Keratinocyte (primary cell): Measurements from ENCODE around the gene CCDC86. TPM values are rescaled to one million over a fixed set of nuclear protein-coding genes. Genes with fewer than 3 reads are reported as not detected.

Experiments used
- DNase-seq: peaks from one replicate; pipeline ENCODE4 v3.0.0-alpha.2; 2011; ENCODE audit warnings: low read depth, missing footprints, low spot score
- FAIRE-seq: peaks from 2 replicates; lab custom pipeline; 2011; peaks lifted over from hg19 to GRCh38; lab: Jason Lieb, UNC
- H2AFZ ChIP-seq: 2 replicates; pipeline ENCODE4 v1.6.0; 2012; ENCODE audit warnings: low read length, control low read depth, inconsistent platforms; ENCODE audit not compliant: control insufficient read depth
- H3K27ac ChIP-seq: 2 replicates; pipeline ENCODE4 v1.5.1; 2011; ENCODE audit warnings: low read length; ENCODE audit not compliant: control insufficient read depth, insufficient read depth
- H3K27me3 ChIP-seq: 3 replicates; pipeline ENCODE4 v1.6.0; 2011; ENCODE audit warnings: low read length; ENCODE audit not compliant: control insufficient read depth, insufficient read depth; ENCODE audit errors: extremely low read depth
- H3K36me3 ChIP-seq, 2 experiments: 2 replicates in 1 of 2; 3 replicates in 1 of 2; pipeline ENCODE4 v1.5.1; 2011; ENCODE audit warnings: low read length in 2 of 2, mild to moderate bottlenecking in 1 of 2; ENCODE audit not compliant: control insufficient read depth in 2 of 2, insufficient read depth in 2 of 2; ENCODE audit errors: extremely low read depth in 1 of 2
- H3K4me1 ChIP-seq: 3 replicates; pipeline ENCODE4 v1.5.1; 2011; ENCODE audit warnings: low read length; ENCODE audit not compliant: control insufficient read depth, insufficient read depth; ENCODE audit errors: extremely low read depth
- H3K4me2 ChIP-seq: 3 replicates; pipeline ENCODE4 v1.6.0; 2011; ENCODE audit warnings: low read depth, low read length; ENCODE audit not compliant: control insufficient read depth, insufficient read depth; ENCODE audit errors: extremely low read depth
- H3K4me3 ChIP-seq, 3 experiments: fragments of 200-600 bp in 1 of 3; sonication (generic) in 1 of 3; 2 replicates in 2 of 3; 3 replicates in 1 of 3; pipeline ENCODE4 v1.5.1; 2011 to 2016; ENCODE audit warnings: low read length in 3 of 3, mild to moderate bottlenecking in 3 of 3, control low read depth in 2 of 3, inconsistent platforms in 1 of 3, low read depth in 1 of 3, mixed read lengths in 1 of 3, mixed run types in 1 of 3, moderate library complexity in 1 of 3; ENCODE audit not compliant: control insufficient read depth in 2 of 3, insufficient read depth in 2 of 3; ENCODE audit errors: extremely low read depth in 1 of 3
- H3K79me2 ChIP-seq: 2 replicates; pipeline ENCODE4 v1.6.0; 2012; ENCODE audit warnings: low read length; ENCODE audit not compliant: control insufficient read depth, insufficient read depth
- H3K9ac ChIP-seq: 3 replicates; pipeline ENCODE4 v1.6.0; 2011; ENCODE audit warnings: low read length; ENCODE audit not compliant: control insufficient read depth, insufficient read depth; ENCODE audit errors: extremely low read depth
- H3K9me1 ChIP-seq: 3 replicates; pipeline ENCODE4 v1.6.0; 2011; ENCODE audit warnings: low read length; ENCODE audit not compliant: control insufficient read depth, insufficient read depth; ENCODE audit errors: extremely low read depth
- H3K9me3 ChIP-seq: 2 replicates; pipeline ENCODE4 v1.5.1; 2012; ENCODE audit warnings: low read depth, low read length; ENCODE audit not compliant: control insufficient read depth
- H4K20me1 ChIP-seq: 3 replicates; pipeline ENCODE4 v1.6.0; 2011; ENCODE audit warnings: low read length; ENCODE audit not compliant: control insufficient read depth, insufficient read depth; ENCODE audit errors: extremely low read depth
- EZH2 ChIP-seq: IDR thresholded peaks from one replicate; pipeline ENCODE4 v1.6.1; 2012; ENCODE audit warnings: inconsistent platforms, mild to moderate bottlenecking, low read length, moderate library complexity
- dilution Hi-C: fragments of 300-500 bp; cut with MboI; formaldehyde crosslinking; loops from one replicate; pipeline ENCODE4 v1.7.0; 2020; ENCODE audit warnings: low sequenced_read_pairs; ENCODE audit not compliant: extremely low pct_ligation_motif_present
- polyA plus RNA-seq, 5 experiments: library from polyadenylated mRNA; depleted of rRNA in 3 of 5; stranded (reverse) in 3 of 5; stranded (forward) in 1 of 5; unstranded in 1 of 5; fragments of >200 nt; gene quantifications; 1 replicate in 1 of 5; 2 replicates in 3 of 5; 3 replicates in 1 of 5; pipeline versions ENCODE4 v1.2.1 to v1.2.3, GENCODE V29; 2011 to 2012; ENCODE audit warnings: missing spikeins in 2 of 5, low read depth in 1 of 5, low replicate concordance in 1 of 5
- TF ChIP-seq, protein P1 (sequence below), 3 experiments: IDR thresholded peaks in 1 of 3; conservative IDR thresholded peaks in 1 of 3; optimal IDR thresholded peaks in 1 of 3; 2 replicates in 2 of 3; 3 replicates in 1 of 3; pipeline versions ENCODE3 to v1.5.1; 2011; ENCODE audit warnings: low read length in 3 of 3, mild to moderate bottlenecking in 3 of 3, moderate library complexity in 2 of 3, control low read depth in 1 of 3, inconsistent platforms in 1 of 3; ENCODE audit not compliant: insufficient read depth in 2 of 3; ENCODE audit errors: extremely low read depth in 1 of 3

Gene CCDC86
- polyA plus RNA-seq, 1 donor (not counting 4 experiments of a cell fraction or from before 2014, with no cell fraction given): 29.3 TPM

DNA sequence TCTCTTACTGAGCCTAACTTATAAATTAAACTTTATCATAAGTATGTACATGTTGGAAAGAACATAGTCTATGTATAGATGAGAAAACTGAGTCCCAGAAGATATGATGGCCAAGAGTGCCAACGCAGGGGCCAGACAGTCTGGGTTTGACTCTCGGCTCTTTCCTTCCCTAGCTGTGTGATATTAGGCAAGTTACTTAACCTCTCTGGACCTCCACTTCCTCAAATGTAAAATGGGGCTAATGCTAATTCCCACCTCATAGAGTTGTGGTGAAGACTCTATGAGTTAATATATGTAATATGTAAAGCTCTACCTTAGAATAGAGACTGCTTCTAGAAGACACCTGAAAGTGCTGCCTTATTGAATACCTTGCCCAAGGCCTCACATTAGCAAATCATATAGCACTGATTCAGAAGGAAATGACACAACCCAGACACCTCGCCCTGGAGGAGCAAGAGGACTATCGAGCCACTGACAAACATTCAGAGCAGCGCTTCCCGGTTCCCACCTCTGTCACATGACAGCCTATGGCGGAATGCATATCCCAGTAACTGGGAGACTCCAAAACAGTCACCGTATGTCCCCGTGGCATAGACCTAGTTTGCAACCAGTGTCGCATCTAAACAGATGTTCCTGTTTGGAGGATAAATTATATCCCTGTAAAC lies 11.3 kb upstream of the CCDC86 start:
- no peaks in the 10 kb centered on the region for H4K20me1 ChIP-seq
- H3K9me1 ChIP-seq: no peaks in the 10 kb centered on the region
- peak overlapping the region; percentile 66 for H3K27ac ChIP-seq
- H3K9me3 ChIP-seq: no peaks in the 10 kb centered on the region
- FAIRE-seq (no peak), DNase-seq (no peak)
- peak overlapping the region; percentile 80 for H3K4me2 ChIP-seq
- H3K4me3 ChIP-seq: peak overlapping the region; percentile 15 to 63 (median 51)
- no peak for TF ChIP-seq EZH2
- peaks cover 26% of the 10 kb centered on the region for H3K4me1 ChIP-seq
- no peaks in the 10 kb centered on the region for H3K79me2 ChIP-seq
- dilution Hi-C loops: no loop called here
- peak overlapping the region; percentile 38 for H3K9ac ChIP-seq
- peak overlapping the region; percentile 81 for H2AFZ ChIP-seq
- H3K27me3 ChIP-seq: no peaks in the 10 kb centered on the region
- no peaks in the 10 kb centered on the region for H3K36me3 ChIP-seq

DNA sequence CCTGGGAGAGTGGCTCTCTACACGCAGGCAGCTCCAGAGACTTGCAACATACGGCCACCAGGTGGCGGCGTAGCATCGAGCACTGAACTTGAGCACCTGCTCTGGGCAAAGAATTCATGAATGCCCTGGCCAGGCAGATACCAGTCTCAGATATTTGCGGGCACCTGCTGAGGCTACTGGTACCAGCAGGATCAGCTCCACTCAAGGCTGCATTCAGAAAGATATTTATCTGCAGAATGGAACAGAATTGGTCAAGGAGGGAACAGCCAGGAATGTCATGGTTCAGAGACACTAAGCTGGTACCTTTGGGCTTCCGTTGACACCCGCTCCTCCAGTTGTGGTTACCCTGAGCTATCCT lies 10.8 kb upstream of the CCDC86 start:
- Histone ChIP-seq H3K4me3 (peak overlapping the region; percentile 15 to 63 (median 51)), H2AFZ (peak overlapping the region; percentile 81), H3K79me2 (no peaks in the 10 kb centered on the region), H3K27ac (peak overlapping the region; percentile 66), H3K4me2 (peak overlapping the region; percentile 80), H3K27me3 (no peaks in the 10 kb centered on the region), H3K9me3 (no peaks in the 10 kb centered on the region), H3K4me1 (peaks cover 30% of the 10 kb centered on the region), H3K9me1 (no peaks in the 10 kb centered on the region), H3K36me3 (no peaks in the 10 kb centered on the region), H3K9ac (peak overlapping the region; percentile 38), H4K20me1 (no peaks in the 10 kb centered on the region)
- dilution Hi-C loops: no loop called here
- DNase-seq (peak; percentile 57), FAIRE-seq (peak; percentile 70)
- no peak for TF ChIP-seq EZH2
- TF ChIP-seq, protein P1, sequence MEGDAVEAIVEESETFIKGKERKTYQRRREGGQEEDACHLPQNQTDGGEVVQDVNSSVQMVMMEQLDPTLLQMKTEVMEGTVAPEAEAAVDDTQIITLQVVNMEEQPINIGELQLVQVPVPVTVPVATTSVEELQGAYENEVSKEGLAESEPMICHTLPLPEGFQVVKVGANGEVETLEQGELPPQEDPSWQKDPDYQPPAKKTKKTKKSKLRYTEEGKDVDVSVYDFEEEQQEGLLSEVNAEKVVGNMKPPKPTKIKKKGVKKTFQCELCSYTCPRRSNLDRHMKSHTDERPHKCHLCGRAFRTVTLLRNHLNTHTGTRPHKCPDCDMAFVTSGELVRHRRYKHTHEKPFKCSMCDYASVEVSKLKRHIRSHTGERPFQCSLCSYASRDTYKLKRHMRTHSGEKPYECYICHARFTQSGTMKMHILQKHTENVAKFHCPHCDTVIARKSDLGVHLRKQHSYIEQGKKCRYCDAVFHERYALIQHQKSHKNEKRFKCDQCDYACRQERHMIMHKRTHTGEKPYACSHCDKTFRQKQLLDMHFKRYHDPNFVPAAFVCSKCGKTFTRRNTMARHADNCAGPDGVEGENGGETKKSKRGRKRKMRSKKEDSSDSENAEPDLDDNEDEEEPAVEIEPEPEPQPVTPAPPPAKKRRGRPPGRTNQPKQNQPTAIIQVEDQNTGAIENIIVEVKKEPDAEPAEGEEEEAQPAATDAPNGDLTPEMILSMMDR (optimal IDR thresholded peaks at IDR 0.05 in 1 of 3, IDR thresholded peaks at IDR 0.05 in 1 of 3, conservative IDR thresholded peaks at IDR 0.05 in 1 of 3; ENCODE audit: extremely low read depth in 1 of 3, insufficient read depth in 2 of 3, low read length in 3 of 3): peak; percentile 89 to 97 (median 94)
